HT-29 (cell line): Measurements from ENCODE around the gene COX7A2L. TPM values are rescaled to one million over a fixed set of nuclear protein-coding genes. Genes with fewer than 3 reads are reported as not detected.

ENCODE experiments used
- DNase-seq: peaks from one replicate; pipeline ENCODE4 v3.0.0-alpha.2; 2015; ENCODE audit warnings: low spot score
- total RNA-seq: library from RNA; depleted of rRNA; stranded (reverse); fragments of >200 nt; shearing (Covaris generic); gene quantifications from 2 replicates; pipeline ENCODE4 v1.2.3, GENCODE V29; 2014; rRNA removed

Gene COX7A2L
- total RNA-seq, 1 experiment from 2014 or later: 89.7 TPM

GRCh38 chr2:42321452-42322064 lies 39.5 kb downstream of the COX7A2L start:
- no peak for DNase-seq

DNA sequence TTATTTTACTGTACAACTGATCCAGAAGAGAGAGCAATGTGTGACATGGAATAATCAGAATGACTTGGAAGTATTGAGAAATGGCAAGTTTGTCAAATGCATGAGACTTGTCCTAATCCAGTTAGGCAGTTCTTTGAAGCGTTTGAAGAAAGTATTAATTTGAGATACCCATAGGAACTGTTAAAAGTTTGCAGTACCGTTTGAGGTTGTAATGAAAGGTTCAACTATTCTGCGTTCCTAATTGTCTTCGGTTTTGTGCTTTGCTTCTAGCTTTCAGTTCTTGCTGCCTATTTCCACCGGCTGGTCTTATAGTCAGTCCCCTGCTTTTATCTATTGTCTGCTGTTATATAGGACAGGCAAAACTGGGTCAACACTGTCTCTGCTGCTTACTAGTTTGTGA lies 41.8 kb downstream of the COX7A2L start:
- DNase-seq: no peak

DNA sequence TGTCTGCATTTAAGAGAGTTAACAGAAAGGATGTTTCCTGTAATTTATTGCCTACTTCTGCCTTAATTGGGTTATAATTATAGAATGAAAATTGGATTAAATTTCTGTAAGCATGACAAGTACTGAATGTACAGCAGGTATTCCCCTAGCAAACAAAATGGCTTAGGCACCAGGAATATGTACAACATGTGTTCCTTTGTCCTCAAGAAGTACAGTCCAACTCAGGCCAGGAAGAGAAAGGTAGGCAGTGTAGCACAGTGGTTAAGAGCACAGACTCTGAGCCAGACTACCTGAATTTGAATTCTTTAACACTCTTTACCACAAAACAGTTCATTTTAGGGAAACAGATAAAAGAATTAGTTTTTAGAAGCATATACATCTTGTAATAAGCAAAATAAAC lies 43.1 kb downstream of the COX7A2L start:
- DNase-seq: no peak

- DNase-seq: no peak
Observed at GRCh38 chr2:42317486-42317885, 43.5 kb downstream of the COX7A2L start.

GRCh38 chr2:42316910-42317309 lies 44.1 kb downstream of the COX7A2L start:
- no peak for DNase-seq

DNA sequence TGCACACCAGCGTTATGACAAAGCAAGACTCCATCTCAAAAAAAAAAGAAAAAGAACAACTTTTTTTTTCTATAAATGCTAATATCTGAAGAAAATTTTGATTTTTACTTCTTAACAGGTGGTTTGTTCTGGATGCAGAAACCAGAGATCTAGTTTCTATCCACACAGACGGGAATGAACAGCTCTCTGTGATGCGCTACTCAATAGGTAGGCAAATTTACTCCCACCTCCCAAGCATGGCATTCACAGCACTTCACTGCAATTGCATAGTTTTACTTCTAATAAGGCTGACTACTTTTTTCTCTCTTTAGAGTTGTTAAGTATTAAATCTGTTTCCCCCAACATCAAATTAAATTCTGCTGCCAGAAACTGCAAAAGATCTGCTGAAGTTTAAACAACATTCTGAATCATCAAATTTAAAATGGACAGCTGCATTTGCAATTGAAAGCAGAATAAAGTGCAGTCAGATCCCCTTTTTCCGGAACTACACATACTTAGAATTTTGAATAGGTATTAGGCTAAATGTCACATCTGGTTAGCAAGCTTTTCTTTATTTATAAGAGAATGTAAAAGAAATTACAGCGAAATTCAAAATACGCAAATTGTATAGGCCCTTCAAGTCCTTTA lies 45.1 kb downstream of the COX7A2L start:
- no peak for DNase-seq

- no peak for DNase-seq
Observed at GRCh38 chr2:42314892-42315468, 46.0 kb downstream of the COX7A2L start.

GRCh38 chr2:42312106-42312505 lies 48.9 kb downstream of the COX7A2L start:
- peak; percentile 35 for DNase-seq

DNA sequence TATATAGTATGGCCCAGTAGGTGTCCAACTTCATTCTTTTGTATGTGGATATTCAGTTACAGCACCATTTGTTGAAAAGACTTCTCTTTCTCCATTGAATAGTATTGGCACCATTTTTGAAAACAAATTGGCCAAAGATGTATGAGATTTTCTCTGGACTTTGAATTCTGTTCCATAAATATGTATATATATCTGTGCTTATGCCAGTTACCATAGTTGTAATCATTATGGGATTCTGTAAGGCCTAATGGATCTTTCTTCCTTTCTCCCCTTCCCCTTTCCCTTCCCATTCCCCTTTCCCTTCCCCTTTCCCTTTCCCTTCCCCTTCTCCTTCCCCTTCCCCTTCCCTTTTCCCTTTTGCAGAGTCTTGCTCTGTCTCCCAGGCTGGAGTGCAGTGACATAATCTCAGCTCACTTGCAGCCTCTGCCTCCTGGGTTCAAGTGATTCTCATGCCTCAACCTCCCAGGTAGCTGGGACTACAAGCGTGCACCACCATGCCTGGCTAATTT lies 51.0 kb downstream of the COX7A2L start:
- DNase-seq: no peak

GRCh38 chr2:42309366-42309765 lies 51.7 kb downstream of the COX7A2L start:
- no peak for DNase-seq

DNA sequence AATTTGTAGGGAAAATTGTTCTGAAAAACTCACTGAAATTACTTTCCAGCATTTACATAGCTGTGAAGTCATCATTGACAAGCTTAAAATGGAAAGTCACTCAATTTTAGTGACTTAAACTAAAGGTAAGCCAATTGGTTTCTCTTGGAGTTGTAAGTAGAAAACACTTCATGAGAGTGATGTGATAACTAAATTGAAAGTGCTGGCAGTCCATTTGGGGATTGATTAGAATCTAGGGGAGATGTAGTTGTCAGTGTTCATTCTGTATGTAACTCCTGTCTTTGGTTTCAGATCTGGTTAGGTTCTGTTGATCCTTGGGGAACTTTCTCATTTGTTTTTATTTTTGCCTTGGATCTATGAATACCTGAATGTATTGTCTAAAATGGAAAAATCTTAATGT lies 53.8 kb downstream of the COX7A2L start:
- DNase-seq: no peak

DNA sequence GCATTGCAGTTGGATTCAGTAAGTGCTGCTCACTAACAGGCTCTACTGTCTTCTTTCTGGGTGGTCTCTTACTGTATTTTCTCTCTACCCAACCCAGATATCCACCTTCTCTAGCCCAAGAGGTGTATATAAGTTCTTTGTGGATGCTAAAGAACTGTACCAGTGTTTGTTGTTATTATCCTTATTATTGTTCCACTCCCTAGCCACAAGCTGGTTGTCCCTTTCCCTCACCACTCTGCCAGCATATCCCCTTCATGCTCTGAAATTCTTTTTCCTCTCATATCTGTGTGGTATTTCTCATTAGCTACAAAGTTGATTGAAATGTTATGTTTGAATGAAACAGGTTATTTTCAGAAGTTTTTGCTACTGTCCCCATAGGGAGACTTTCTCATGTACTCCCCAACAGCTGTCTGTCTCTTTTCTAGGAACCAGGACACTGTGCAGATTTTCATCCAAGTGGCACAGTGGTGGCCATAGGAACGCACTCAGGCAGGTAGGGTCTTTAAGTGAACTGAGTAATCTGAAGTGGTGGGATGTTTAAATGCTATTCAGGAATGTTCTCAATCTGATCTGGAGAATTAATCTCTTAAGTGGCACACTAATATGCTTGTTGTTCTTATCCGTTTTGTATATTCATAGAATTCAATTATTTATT lies 56.8 kb downstream of the COX7A2L start:
- no peak for DNase-seq

GRCh38 chr2:42303252-42303651 lies 57.8 kb downstream of the COX7A2L start:
- DNase-seq: no peak

DNA sequence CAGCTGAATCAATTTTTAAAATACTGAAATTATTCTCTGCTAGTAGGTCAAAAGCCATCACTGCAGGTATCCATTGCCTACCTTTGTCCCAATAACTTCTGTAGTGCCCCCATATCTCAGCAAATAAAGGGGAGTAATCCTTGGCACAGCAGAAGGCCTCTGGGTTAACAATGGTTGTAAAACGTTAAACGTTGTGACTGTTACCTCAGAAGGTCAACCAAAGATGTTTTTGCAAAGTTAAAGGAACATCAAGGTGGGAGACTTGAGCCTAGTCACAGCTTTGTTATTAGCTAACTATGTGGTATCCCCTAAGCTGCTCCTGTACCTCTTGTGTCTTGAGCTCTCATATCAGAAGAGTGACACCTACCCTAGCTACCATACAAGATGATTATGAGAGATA lies 60.5 kb downstream of the COX7A2L start:
- DNase-seq: no peak

Other genes with a start within 250 kb of the COX7A2L start
- 80.0 and 81.9 TPM in 2 replicates for gene EML4, start 191.9 kb downstream of the COX7A2L start, total RNA-seq
- 0.10 and 0.81 TPM in 2 replicates for gene KCNG3, start 132.8 kb upstream of the COX7A2L start, total RNA-seq
- 16.2 and 18.4 TPM in 2 replicates for gene MTA3, start 207.4 kb upstream of the COX7A2L start, total RNA-seq